Measurements from ENCODE around the gene CADM2.

Gene CADM2

GRCh38 chr3:85808755-85809154 is 850.0 kb downstream of the CADM2 start:
- in situ Hi-C loops (cut with HindIII; ENCODE audit: low sequenced_read_pairs), result no loop called here

GRCh38 chr3:85821130-85821756 is 862.5 kb downstream of the CADM2 start:
- TF ChIP-seq, protein P1, sequence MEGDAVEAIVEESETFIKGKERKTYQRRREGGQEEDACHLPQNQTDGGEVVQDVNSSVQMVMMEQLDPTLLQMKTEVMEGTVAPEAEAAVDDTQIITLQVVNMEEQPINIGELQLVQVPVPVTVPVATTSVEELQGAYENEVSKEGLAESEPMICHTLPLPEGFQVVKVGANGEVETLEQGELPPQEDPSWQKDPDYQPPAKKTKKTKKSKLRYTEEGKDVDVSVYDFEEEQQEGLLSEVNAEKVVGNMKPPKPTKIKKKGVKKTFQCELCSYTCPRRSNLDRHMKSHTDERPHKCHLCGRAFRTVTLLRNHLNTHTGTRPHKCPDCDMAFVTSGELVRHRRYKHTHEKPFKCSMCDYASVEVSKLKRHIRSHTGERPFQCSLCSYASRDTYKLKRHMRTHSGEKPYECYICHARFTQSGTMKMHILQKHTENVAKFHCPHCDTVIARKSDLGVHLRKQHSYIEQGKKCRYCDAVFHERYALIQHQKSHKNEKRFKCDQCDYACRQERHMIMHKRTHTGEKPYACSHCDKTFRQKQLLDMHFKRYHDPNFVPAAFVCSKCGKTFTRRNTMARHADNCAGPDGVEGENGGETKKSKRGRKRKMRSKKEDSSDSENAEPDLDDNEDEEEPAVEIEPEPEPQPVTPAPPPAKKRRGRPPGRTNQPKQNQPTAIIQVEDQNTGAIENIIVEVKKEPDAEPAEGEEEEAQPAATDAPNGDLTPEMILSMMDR (IDR thresholded peaks at IDR 0.05; ENCODE audit: low read depth, low read length, missing control alignments), result peak; percentile 66
- peak; percentile 12 for DNase-seq (ENCODE audit: low read depth)
- no peak overlapping the region for H3K4me3 ChIP-seq (ENCODE audit: low read depth, low read length)
- in situ Hi-C loops (cut with HindIII; ENCODE audit: low sequenced_read_pairs), result no loop called here

More at GRCh38 chr3:85808755-85809154, 850.0 kb downstream of the CADM2 start:
- TF ChIP-seq, protein P1 (IDR thresholded peaks at IDR 0.05; ENCODE audit: low read depth, low read length, missing control alignments), result no peak
- DNase-seq (ENCODE audit: low read depth), result no peak
- H3K4me3 ChIP-seq (ENCODE audit: low read depth, low read length), result no peak overlapping the region

DNA sequence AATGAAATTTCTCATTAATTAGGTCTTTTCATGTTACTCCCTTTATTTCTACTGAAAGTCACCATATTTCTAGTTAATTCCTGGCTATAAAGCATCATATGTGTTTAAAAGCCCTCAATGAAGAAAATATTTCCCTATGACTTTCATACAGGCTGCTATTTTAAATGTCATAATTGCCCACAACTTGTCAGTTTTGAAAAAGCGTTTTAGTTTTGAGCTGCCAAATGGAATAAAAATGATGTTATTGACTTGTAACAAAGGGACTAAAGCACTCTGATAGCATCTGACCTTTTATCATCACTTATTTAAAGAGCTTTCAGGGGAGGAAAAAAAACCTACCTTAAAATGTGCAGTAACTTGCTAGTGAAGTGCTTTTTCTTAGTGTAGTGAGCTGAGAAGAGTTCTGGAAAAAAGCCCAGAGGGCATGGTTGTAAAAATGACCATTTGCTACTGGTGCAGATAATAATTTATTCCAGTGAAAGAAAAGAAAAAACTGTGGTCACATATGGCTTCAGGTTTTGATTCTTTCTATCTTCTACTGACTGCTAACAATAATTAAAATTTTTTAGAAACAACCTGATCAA is 877.2 kb downstream of the CADM2 start:
- H3K4me3 ChIP-seq (ENCODE audit: low read depth, low read length), result no peak overlapping the region
- in situ Hi-C loops (cut with HindIII; ENCODE audit: low sequenced_read_pairs), result no loop called here
- TF ChIP-seq, protein P1 (IDR thresholded peaks at IDR 0.05; ENCODE audit: low read depth, low read length, missing control alignments), result no peak

DNA sequence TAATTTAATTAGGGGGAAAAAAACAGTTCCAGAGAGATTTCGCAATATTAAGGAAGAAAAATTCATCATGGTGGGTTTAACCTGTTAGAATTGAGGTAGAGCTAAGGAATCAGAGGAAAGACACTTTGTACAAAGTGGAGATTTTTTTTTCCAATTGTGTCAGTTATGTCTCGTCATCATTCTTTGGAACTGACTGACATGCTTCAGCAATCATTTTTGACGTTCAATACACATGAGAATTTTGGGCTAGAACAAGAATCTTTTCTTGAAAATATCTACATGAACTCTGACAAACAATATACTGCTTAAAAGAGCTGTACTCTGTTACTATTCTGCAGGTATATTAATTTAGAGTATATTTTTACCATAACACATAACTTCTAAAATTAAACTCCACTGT is 878.6 kb downstream of the CADM2 start:
- no peak for DNase-seq (ENCODE audit: low read depth)
- H3K4me3 ChIP-seq (ENCODE audit: low read depth, low read length), result no peak overlapping the region
- in situ Hi-C loops (cut with HindIII; ENCODE audit: low sequenced_read_pairs), result no loop called here
- TF ChIP-seq, protein P1 (IDR thresholded peaks at IDR 0.05; ENCODE audit: low read depth, low read length, missing control alignments), result no peak

More for the DNA sequence above, 877.2 kb downstream of the CADM2 start:
- no peak for DNase-seq (ENCODE audit: low read depth)

GRCh38 chr3:85838921-85839320 is 880.1 kb downstream of the CADM2 start:
- no peak overlapping the region for H3K4me3 ChIP-seq (ENCODE audit: low read depth, low read length)
- in situ Hi-C loops (cut with HindIII; ENCODE audit: low sequenced_read_pairs), result no loop called here
- no peak for DNase-seq (ENCODE audit: low read depth)
- TF ChIP-seq, protein P1 (IDR thresholded peaks at IDR 0.05; ENCODE audit: low read depth, low read length, missing control alignments), result no peak

DNA sequence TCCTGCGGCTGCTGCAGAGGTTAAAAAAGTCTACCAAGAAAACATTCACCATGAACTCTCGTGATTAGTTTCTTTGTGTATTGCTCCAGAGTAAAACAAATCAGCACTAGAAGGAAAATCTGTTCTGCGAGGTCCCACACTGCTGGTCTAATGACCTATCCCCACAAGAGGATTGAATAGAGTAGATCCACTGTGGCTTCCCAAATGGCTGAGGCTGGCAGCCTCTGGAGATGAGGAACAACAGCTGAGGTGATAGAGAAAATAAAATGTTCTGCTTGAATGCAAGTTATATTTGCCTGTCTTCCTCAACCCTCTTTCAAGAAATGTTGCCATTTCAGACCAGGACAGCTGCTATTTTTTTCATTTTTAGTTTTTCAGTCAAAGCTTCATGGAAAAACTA is 883.3 kb downstream of the CADM2 start:
- DNase-seq (ENCODE audit: low read depth), result no peak
- in situ Hi-C loops (cut with HindIII; ENCODE audit: low sequenced_read_pairs), result no loop called here
- H3K4me3 ChIP-seq (ENCODE audit: low read depth, low read length), result no peak overlapping the region
- TF ChIP-seq, protein P1 (IDR thresholded peaks at IDR 0.05; ENCODE audit: low read depth, low read length, missing control alignments), result no peak
